ENCODE results near the gene PTPRT.

The PTPRT gene

GRCh38 chr20:42461965-42462593, 727.6 kb downstream of the PTPRT start:
- DNase-seq (ENCODE audit: low spot score): no peak

GRCh38 chr20:42461291-42461690, 728.4 kb downstream of the PTPRT start:
- DNase-seq (ENCODE audit: low spot score): no peak

GRCh38 chr20:42447270-42447669, 742.4 kb downstream of the PTPRT start:
- DNase-seq (ENCODE audit: low spot score): no peak

GRCh38 chr20:42444799-42445198, 744.9 kb downstream of the PTPRT start:
- DNase-seq (ENCODE audit: low spot score): no peak

- no peak for DNase-seq (ENCODE audit: low spot score)
Measured at GRCh38 chr20:42443200-42443599, 746.5 kb downstream of the PTPRT start.

- DNase-seq (ENCODE audit: low spot score): no peak
Measured at GRCh38 chr20:42442716-42443115, 747.0 kb downstream of the PTPRT start.

- no peak for DNase-seq (ENCODE audit: low spot score)
Measured at GRCh38 chr20:42441864-42442331, 747.8 kb downstream of the PTPRT start.

GRCh38 chr20:42441196-42441863, 748.4 kb downstream of the PTPRT start:
- DNase-seq (ENCODE audit: low spot score): no peak

GRCh38 chr20:42435230-42435629, 754.5 kb downstream of the PTPRT start:
- no peak for DNase-seq (ENCODE audit: low spot score)

GRCh38 chr20:42432496-42433334, 757.0 kb downstream of the PTPRT start:
- no peak for DNase-seq (ENCODE audit: low spot score)

- no peak for DNase-seq (ENCODE audit: low spot score)
Measured at GRCh38 chr20:42430598-42430997, 759.1 kb downstream of the PTPRT start.

GRCh38 chr20:42429761-42430458, 759.8 kb downstream of the PTPRT start:
- DNase-seq (ENCODE audit: low spot score): no peak

GRCh38 chr20:42419814-42420532, 769.7 kb downstream of the PTPRT start:
- no peak for DNase-seq (ENCODE audit: low spot score)

- no peak for DNase-seq (ENCODE audit: low spot score)
Measured at GRCh38 chr20:42406826-42407225, 782.9 kb downstream of the PTPRT start.

GRCh38 chr20:42402455-42402854, 787.3 kb downstream of the PTPRT start:
- DNase-seq (ENCODE audit: low spot score): no peak

GRCh38 chr20:42401613-42402012, 788.1 kb downstream of the PTPRT start:
- no peak for DNase-seq (ENCODE audit: low spot score)

GRCh38 chr20:42399802-42400201, 789.9 kb downstream of the PTPRT start:
- DNase-seq (ENCODE audit: low spot score): no peak

- DNase-seq (ENCODE audit: low spot score): no peak
Measured at GRCh38 chr20:42392442-42392841, 797.3 kb downstream of the PTPRT start.

GRCh38 chr20:42391807-42392206, 797.9 kb downstream of the PTPRT start:
- no peak for DNase-seq (ENCODE audit: low spot score)

GRCh38 chr20:42380287-42380686, 809.4 kb downstream of the PTPRT start:
- no peak for DNase-seq (ENCODE audit: low spot score)

- DNase-seq (ENCODE audit: low spot score): no peak
Measured at GRCh38 chr20:42379385-42379784, 810.3 kb downstream of the PTPRT start.

- no peak for DNase-seq (ENCODE audit: low spot score)
Measured at GRCh38 chr20:42378826-42379225, 810.9 kb downstream of the PTPRT start.

Data from hematopoietic multipotent progenitor cell treated with erythropoietin and hydrocortisone succinate and interleukin-3 and kit ligand, for 17 days (in vitro differentiated cells).